HG03139 (cell line): ENCODE data around the gene AZU1.
"Not testable (repeated sequence)": the region's sequence is repeated elsewhere in the genome, so short reads cannot be mapped to it uniquely, and the experiment has no call there.

Source experiments
- ATAC-seq: cut with Tn5 transposase; IDR thresholded peaks from one replicate; pipeline ENCODE4 v1.9.1; 2021; ENCODE audit not compliant: unreplicated experiment

The AZU1 gene

DNA sequence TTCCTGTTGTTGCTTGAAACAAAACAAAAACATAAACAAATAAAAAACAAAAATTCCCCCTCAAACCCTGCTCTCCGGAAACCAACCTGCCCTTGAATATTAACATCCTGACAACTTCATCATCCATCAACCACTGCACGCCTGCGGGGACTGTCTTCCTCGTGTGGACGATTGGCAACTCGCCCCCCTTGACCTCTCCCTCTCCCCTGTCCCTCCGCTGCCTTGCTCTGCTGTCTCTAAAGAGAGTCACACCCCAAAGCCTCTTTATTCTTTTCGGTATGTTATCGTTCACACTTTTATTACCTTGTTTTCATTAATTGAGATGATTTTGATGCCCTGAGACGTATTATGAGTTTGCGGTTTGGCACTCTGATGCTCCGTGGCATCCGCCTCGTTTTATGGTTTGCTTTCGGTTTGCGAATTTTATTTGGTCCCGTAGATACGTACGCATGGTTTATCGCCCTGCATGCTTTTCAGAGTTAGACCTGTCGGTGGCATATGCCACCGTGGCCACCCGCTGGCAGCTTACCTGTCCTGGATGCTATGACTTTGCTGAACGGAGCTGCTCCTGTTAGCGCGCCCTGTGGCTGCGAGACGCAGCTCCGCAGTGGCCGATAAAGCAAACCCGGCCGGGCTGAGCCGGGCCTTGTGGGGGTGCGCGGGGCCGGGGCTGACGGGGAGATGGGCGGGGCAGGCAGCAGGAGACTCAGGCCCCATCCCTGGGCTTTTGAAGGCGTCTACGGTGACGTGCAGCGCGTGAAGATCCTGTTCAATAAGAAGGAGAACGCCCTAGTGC, 19.8 kb upstream of the AZU1 start:
- no peak for ATAC-seq

DNA sequence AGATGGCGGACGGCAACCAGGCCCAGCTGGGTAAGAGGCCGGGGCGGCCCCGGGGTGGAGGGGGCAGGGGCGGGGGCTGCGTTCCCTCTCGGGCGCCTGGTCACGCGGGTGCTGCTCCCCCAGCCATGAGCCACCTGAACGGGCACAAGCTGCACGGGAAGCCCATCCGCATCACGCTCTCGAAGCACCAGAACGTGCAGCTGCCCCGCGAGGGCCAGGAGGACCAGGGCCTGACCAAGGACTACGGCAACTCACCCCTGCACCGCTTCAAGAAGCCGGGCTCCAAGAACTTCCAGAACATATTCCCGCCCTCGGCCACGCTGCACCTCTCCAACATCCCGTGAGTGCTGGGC, 19.2 kb upstream of the AZU1 start:
- no peak for ATAC-seq

DNA sequence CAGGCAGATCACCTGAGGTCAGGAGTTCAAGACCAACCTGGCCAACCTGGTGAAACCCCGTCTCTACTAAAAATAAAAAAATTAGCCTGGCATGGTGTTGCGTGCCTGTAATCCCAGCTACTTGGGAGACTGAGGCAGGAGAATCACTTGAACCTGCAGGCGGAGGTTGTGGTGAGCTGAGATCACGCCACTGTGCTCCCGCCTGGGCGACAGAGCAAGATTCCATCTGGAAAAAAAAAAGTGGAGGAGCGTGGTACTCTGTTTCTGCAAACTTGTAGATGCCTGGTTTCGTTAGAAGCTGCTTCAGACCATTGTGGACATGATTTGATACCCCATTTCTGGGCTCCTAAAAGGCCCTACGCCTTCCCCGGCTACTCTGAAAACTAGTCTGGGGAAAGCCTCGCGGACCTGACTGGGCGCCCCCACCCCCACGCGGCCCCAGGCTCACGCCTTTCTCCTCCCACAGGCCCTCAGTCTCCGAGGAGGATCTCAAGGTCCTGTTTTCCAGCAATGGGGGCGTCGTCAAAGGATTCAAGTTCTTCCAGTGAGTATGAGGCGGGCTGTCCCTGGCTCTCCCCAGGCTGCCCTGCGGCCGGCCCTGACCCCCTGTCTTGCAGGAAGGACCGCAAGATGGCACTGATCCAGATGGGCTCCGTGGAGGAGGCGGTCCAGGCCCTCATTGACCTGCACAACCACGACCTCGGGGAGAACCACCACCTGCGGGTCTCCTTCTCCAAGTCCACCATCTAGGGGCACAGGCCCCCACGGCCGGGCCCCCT, 17.4 kb upstream of the AZU1 start:
- no peak for ATAC-seq

DNA sequence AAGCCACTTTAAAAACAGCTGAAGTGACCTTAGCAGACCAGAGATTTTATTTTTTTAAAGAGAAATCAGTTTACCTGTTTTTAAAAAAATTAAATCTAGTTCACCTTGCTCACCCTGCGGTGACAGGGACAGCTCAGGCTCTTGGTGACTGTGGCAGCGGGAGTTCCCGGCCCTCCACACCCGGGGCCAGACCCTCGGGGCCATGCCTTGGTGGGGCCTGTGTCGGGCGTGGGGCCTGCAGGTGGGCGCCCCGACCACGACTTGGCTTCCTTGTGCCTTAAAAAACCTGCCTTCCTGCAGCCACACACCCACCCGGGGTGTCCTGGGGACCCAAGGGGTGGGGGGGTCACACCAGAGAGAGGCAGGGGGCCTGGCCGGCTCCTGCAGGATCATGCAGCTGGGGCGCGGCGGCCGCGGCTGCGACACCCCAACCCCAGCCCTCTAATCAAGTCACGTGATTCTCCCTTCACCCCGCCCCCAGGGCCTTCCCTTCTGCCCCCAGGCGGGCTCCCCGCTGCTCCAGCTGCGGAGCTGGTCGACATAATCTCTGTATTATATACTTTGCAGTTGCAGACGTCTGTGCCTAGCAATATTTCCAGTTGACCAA, 16.7 kb upstream of the AZU1 start:
- ATAC-seq = no peak

DNA sequence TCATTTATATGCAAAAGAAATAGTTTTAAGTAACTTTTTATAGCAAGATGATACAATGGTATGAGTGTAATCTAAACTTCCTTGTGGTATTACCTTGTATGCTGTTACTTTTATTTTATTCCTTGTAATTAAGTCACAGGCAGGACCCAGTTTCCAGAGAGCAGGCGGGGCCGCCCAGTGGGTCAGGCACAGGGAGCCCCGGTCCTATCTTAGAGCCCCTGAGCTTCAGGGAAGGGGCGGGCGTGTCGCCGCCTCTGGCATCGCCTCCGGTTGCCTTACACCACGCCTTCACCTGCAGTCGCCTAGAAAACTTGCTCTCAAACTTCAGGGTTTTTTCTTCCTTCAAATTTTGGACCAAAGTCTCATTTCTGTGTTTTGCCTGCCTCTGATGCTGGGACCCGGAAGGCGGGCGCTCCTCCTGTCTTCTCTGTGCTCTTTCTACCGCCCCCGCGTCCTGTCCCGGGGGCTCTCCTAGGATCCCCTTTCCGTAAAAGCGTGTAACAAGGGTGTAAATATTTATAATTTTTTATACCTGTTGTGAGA, 16.1 kb upstream of the AZU1 start:
- no peak for ATAC-seq

DNA sequence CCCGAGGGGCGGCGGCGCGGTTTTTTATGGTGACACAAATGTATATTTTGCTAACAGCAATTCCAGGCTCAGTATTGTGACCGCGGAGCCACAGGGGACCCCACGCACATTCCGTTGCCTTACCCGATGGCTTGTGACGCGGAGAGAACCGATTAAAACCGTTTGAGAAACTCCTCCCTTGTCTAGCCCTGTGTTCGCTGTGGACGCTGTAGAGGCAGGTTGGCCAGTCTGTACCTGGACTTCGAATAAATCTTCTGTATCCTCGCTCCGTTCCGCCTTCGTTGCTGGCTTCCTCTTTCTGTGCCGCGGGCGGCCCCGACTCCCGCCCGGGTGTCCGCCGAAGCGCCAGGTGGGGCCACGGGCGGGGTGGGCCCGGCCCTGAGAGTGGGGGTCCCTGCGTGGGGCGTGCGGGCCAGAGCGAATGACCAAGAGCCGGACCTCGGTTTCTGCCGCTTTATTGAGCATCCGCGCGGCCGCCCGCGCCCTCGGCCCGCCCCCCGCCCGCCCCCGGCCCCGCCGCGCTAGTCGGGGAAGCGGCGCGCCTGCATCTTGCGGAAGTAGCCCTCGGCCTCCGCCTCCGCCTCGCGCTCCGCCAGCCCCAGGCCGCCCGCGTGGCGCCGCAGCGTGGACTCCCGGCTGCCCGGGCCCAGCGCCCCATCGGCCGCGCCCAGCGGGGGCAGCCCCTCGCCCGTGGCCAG, 15.4 kb upstream of the AZU1 start:
- no peak for ATAC-seq

DNA sequence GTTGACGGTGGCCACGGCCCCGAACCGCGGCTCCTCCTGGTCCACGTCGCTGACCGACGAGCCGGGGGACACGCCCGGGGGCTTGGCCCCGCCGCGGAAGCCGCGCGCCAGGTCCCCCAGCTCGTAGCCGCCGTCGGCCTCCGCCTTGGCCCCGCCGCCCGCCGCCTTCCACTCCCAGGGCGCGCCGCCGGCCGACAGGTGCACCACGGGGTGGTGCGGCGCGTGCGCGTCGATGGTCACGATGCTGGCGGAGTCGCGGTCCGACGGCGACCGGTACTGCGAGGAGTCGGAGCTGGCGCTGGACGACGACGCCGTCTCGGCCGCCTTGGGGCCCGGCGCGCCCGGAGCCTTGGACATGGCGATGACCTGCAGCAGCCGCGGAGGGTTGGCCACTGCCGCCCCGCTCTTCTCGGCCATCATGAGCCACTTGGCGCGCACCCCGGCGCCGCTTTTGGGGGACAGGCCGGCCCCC, 14.9 kb upstream of the AZU1 start:
- no peak for ATAC-seq

DNA sequence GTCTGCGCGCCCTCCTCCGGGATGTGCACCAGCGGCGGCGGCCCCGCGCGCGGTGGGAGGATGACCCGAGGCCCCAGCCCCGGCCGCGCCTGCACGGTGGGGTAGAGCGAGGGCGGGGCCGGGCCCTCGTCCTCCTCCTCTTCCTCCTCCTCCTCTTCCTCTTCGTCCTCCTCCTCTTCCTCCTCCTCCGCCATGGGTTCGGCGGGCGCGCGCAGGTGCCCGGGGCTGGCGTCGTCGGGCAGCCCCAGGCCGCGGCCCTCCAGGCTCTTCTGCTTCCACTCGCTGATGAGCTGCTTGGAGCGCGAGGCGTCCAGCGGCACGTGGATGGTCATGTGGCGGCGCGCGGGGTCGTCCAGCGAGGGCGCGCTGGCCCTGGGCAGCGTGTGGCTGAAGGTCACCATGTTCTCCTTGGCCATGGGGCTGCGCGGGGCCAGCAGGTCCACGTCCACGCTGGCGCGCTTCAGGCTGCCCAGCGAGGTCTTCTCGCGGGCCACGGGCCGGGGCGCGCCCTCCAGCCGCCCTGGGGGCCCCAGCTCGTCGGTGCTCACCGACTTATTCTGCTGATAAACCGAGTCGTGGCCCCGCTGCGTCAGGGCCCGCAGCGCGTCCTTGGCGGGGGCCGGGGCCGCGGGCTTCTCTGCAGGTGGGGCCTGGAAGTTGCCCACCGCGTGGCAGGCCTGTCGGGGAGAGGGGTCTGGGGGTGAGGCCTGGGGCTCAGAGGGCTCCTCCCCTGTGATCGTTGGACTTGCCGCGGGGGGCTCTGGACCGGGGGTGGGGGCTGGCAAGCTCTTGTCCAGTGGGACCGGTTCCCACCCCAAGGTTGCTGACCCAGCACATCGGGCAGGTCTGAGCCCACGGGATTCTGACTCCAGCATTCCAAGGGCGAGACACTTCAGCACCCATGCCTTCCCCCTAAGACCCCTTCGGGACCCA, 14.2 kb upstream of the AZU1 start:
- no peak for ATAC-seq

DNA sequence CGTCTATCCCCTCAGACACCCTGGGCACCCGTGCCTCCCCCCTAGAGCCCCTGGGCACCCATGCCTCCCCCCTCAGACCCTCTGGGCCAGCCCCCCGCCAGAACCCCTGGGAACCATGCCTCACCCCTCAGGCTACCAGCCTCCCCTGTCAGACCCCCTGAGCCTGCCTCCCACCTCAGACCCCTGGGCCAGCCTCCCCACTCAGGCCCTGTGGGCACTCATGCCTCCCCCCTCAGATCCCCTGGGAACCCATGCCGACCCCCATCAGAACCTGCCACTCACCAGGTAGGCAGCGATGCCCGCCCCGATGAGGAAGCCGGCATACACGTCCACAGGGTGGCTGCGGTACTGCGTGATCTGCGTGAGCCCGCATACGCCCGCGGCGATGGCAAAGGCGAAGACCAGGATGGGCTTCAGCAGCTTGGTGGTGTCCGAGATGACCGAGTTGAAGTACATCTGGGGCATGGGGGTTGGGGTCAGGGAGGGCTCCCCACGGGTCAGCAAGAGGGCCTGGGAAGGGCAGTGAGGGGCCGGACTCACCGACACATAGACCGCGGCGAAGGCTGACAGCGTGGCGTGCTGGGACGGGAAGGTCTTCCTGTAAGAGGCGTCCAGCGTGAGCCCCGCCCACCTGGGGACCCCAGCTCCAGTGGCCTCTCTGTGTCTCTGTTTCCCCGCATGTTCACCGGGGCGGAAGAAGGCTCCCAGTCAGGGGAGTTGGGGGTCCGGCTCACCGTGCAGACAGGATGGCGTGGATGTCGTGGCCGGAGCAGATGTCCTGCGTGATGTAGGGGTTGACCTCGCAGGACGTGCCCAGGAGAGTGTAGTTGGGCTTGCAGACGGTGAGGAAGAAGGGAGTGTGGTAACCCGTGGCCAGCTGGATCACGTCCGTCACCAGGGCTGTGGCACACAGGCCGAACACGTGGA, 13.2 kb upstream of the AZU1 start:
- ATAC-seq = no peak

DNA sequence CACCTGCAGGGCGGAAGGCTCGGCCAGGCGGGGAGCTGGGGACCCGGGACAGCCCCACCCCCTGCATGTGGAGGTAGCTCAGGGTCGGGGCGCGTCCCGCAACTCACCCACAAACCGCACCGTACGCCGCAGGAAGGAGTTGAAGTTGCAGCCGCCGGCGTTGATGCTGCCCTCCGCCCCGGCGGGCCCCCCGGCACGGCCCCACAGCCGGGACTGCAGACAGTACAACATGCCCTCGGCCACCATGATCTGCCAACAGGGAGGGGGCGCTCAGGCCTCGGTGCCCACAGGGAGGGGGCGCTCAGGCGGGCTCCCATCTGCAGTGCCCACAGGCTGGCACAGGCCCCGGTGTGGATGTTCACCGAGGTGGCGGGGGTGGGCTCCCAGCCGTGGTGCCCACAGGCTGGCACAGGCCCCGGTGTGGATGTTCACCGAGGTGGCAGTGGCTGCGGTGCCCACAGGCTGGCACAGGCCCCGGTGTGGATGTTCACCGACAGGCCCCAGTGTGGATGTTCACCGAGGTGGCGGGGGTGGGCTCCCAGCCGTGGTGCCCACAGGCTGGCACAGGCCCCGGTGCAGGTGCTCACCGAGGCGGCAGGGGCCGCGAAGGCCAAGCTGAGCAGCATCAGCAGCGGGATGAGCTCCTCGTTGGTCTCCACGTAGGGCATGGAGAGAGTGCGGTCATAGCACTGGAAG, 12.4 kb upstream of the AZU1 start:
- no peak for ATAC-seq

DNA sequence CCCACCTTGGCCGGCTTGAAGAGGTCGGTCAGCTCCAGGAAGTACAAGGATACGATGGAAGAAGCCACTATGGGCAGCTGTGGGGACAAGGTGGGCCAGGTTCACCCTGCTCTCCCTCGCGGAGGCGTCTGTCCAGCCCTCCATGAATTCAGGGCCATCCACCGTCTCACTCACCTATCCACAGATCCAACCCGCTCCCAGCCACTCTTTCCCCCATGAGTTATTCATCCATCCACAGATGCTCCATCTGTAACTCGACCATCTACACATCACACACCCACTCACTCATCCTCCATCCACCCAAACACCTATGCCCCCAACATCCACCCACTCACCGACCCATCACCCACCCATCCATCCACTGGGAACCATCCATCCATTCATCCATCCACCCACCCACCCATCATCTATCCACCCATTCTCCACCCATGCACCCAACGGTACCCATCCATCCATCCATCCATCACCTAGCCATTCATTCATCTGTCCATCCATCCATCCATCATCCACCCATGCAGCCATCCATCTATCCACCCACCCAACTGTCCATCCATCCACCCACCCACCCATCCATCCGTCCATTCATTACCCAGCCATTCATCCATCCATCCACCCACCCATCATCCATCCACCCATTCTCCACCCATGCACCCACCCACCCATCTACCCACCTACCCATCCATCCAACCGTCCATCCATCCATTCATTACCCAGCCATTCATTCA, 11.7 kb upstream of the AZU1 start:
- no peak for ATAC-seq

DNA sequence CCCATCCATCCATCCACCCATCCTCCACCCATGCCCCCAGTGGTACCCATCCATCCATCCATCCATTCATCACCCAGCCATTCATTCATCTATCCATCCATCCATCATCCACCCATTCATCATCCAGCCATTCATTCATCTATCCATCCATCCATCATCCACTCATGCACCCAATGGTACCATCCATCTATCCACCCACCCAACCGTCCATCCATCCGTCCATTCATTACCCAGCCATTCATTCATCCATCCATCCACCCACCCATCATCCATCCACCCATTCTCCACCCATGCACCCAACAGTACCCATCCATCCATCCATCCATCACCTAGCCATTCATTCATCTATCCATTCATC, 11.2 kb upstream of the AZU1 start:
- no peak for ATAC-seq

DNA sequence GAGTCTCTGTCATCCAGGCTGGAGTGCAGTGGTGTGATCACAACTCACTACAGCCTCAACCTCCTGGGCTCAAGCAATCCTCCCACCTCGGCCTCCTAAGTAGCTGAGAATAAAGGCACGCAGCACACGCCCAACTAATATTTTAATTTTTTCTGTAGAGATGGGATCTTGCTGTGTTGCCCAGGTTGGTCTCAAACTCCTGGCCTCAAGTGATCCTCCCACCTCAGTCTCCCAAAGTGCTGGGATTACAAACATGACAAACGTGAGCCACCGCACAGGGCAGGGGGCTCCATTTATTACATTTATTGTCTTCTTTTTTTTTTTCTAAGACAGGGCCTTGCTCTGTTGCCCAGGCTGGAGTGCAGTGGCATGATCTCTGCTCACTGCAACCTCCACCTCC, 7.4 kb upstream of the AZU1 start:
- ATAC-seq = not testable (repeated sequence)

DNA sequence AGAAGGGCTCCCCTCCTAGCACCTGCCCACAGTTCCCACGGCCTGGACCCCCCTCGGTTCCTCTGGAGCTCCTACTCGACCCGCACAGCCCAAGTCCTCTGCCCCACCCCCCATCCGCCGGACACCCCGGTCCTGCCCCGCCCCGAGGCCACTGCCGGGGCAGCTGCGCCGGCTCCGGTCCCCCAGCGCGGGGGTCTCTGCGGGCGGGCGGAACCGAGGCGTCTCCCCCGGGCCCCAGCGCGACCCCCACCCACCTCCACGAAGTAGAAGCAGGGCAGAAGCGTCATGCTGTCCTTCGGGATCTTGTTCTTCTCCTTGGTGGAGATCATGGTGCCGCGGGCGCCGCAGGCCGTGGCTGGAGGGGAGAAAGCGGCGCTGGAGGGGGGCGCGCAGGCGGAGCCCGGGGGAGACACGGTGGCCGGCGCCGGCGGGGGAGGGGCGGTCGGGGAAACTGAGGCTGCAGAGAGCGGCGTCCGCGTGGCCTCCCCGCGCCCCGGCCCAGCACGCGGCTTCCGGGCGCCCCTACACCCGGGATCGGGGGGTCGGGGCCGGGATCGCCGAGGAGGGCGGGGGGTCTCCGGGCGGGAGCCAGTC, 6.3 kb upstream of the AZU1 start:
- no peak for ATAC-seq

DNA sequence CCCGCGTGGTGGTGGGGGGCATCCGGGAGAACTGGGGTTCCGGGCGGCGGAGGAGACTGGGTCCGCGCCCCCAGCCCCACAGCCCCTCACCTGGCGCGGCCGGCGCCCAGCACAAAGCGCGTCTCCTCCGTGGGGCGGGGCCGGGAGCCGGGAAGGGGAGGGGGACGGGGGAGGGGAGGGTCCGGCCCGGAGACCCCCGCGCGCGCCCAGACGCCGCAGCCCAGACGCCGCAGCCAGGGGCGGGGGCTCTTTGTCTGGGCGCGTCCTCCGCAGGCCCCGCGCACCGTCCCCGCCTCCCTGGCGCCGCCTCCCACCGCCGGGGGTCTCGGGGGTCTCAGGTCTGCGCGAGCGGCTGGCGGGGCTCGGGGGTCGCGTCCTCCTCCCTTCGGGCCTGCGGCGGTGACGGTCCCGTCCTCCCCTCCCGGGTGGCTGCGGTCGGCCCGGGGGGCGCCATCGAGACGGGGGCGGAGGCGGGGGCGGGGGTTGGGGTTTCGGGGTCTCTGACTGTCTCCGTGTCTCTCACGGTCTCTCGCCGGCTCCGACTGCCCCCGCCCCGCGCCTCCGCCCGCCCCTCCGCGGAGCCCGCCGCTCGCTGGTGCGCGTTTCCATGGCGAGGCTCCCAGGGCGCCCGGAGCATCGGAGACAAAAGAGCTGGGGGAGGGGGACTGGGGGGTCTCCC, 5.7 kb upstream of the AZU1 start, which contains the start of gene PLPPR3:
PLPPR3 (minus strand) TSS at position 131 of the 679 bp plus-strand sequence. CDS start 396 bp downstream, outside the sequence.
- ATAC-seq = no peak

DNA sequence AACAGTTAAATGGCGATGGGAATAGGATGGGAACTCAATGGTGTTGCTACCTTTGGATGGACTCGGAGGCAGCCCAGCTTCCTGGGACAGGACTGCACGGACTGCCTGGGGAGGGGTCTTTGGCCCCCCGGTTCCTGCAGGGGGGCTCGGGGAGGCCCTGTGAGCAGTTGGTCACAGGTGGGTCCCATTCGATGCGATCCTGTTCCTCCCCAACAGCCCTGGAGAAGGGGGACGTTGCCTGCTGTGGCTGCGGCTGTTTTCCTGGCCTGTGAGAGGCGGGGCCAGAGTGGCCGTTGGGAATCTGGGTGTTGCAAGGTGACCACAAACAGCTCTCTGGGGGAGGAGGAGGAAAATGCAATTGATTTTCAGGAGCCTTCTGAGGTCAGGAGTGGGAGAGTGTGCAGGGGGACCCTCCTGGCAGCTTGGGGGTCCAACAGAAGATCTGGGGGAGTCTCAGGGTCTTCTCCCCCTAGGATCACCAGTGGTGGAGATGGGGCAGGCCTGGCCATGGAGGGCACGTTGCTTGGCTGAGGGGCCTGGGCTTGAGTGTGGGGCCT, 4.0 kb upstream of the AZU1 start:
- no peak for ATAC-seq
